ENCODE data around the gene PRKAR1B. TPM values are rescaled to one million over a fixed set of nuclear protein-coding genes. Genes with fewer than 3 reads are reported as not detected.

PRKAR1B gene
- polyA plus RNA-seq, 1 of the 3 experiments (the other 2 are of a cell fraction): 63.7 TPM

GRCh38 chr7:619368-619840 lies 107.7 kb downstream of the PRKAR1B start:
- no peaks in the 10 kb centered on the region for H3F3A ChIP-seq (replicated peaks; ENCODE audit: insufficient read depth)
- H3K9me3 ChIP-seq: peaks cover 3% of the 10 kb centered on the region; the same call in 1 of the 2 replicates
- DNase-seq: no peak
- no peak for TF ChIP-seq RCOR1 (IDR thresholded peaks at IDR 0.05; ENCODE audit: low read length)
- no peak for TF ChIP-seq NRF1 (IDR thresholded peaks at IDR 0.05; ENCODE audit: low read depth, low read length)
- TF ChIP-seq USF1 (IDR thresholded peaks at IDR 0.05; ENCODE audit: borderline replicate concordance, low read depth): no peak
- TF ChIP-seq RXRA (IDR thresholded peaks at IDR 0.05; ENCODE audit: borderline replicate concordance, low read depth): no peak
- no peak for TF ChIP-seq TEAD4 (IDR thresholded peaks at IDR 0.05; ENCODE audit: borderline replicate concordance, insufficient read depth)
- TF ChIP-seq ZBTB33 (IDR thresholded peaks at IDR 0.05; ENCODE audit: borderline replicate concordance, low read depth): no peak
- no peak for TF ChIP-seq GABPA (IDR thresholded peaks at IDR 0.05; ENCODE audit: low read depth)
- no peak for TF ChIP-seq POLR2AphosphoS5 (IDR thresholded peaks at IDR 0.05; ENCODE audit: low read depth, low read length)
- no peak for TF ChIP-seq PBX3 (IDR thresholded peaks at IDR 0.05)
- no peaks in the 10 kb centered on the region for H3K27me3 ChIP-seq (ENCODE audit: insufficient read depth)
- no peak overlapping the region for H3K27ac ChIP-seq (ENCODE audit: low read depth in 2 of 2, low read length in 1 of 2)
- 95% methylated on average over 5 of the region's 5 CpGs for WGBS (ENCODE audit: low lambda C conversion rate)
- no peak overlapping the region for H2AFZ ChIP-seq (ENCODE audit: low read depth)
- H3K4me2 ChIP-seq: no peak overlapping the region
- CTCF ChIA-PET: no interaction called here
- no peaks in the 10 kb centered on the region for H4K20me1 ChIP-seq (ENCODE audit: insufficient read depth)
- H3K9ac ChIP-seq: no peak overlapping the region
- POLR2A ChIA-PET: no interaction called here
- no peaks in the 10 kb centered on the region for H3K79me2 ChIP-seq (ENCODE audit: insufficient read depth)
- no peak overlapping the region for H3K4me3 ChIP-seq (ENCODE audit: low read depth in 2 of 2, low read length in 1 of 2)
- peaks cover 0 to 3% of the 10 kb centered on the region in 2 experiments for H3K36me3 ChIP-seq (replicated peaks in 1 of 2; ENCODE audit: control insufficient read depth in 1 of 2, insufficient read depth in 2 of 2, low read length in 1 of 2)
- H3K4me1 ChIP-seq (ENCODE audit: control insufficient read depth in 1 of 2, insufficient read depth in 2 of 2, low read depth in 1 of 2, low read length in 1 of 2): no peaks in the 10 kb centered on the region
- H3K9me2 ChIP-seq: no peaks in the 10 kb centered on the region

- H3K4me2 ChIP-seq: no peak overlapping the region
- H3K9ac ChIP-seq: no peak overlapping the region
- peaks cover 0 to 3% of the 10 kb centered on the region in 2 experiments for H3K36me3 ChIP-seq (replicated peaks in 1 of 2; ENCODE audit: control insufficient read depth in 1 of 2, insufficient read depth in 2 of 2, low read length in 1 of 2)
- WGBS (ENCODE audit: low lambda C conversion rate): 93% methylated on average over 14 of the region's 14 CpGs
- H3K79me2 ChIP-seq (ENCODE audit: insufficient read depth): no peaks in the 10 kb centered on the region
- H2AFZ ChIP-seq (ENCODE audit: low read depth): no peak overlapping the region
- no peak overlapping the region for H3K4me3 ChIP-seq (ENCODE audit: low read depth in 2 of 2, low read length in 1 of 2)
- ChIA-PET POLR2A (no interaction called here), CTCF (interaction anchor here (1.0 kb wide), 1 partner anchor 13 kb away, joined by 4 read pairs; no protein-coding TSS in a partner anchor)
- no peaks in the 10 kb centered on the region for H3F3A ChIP-seq (replicated peaks; ENCODE audit: insufficient read depth)
- H3K9me3 ChIP-seq: peaks cover 3% of the 10 kb centered on the region; the same call in 1 of the 2 replicates
- H3K27ac ChIP-seq (ENCODE audit: low read depth in 2 of 2, low read length in 1 of 2): no peak overlapping the region
- DNase-seq: no peak
- H3K9me2 ChIP-seq: no peaks in the 10 kb centered on the region
- no peaks in the 10 kb centered on the region for H4K20me1 ChIP-seq (ENCODE audit: insufficient read depth)
- no peaks in the 10 kb centered on the region for H3K27me3 ChIP-seq (ENCODE audit: insufficient read depth)
- no peaks in the 10 kb centered on the region for H3K4me1 ChIP-seq (ENCODE audit: control insufficient read depth in 1 of 2, insufficient read depth in 2 of 2, low read depth in 1 of 2, low read length in 1 of 2)
- no peak for TF ChIP-seq MEF2A (IDR thresholded peaks at IDR 0.05; ENCODE audit: borderline replicate concordance, low read depth)
- no peak for TF ChIP-seq RFX5 (IDR thresholded peaks at IDR 0.05; ENCODE audit: low read length)
- TF ChIP-seq REST (IDR thresholded peaks at IDR 0.05; ENCODE audit: low read depth, low read length): no peak
- no peak for TF ChIP-seq TAF1 (IDR thresholded peaks at IDR 0.05; ENCODE audit: borderline replicate concordance, low read depth, low read length)
- no peak for TF ChIP-seq IRF3 (IDR thresholded peaks at IDR 0.05; ENCODE audit: low read depth, low read length)
- TF ChIP-seq TCF12 (IDR thresholded peaks at IDR 0.05): no peak
- TF ChIP-seq RCOR1 (IDR thresholded peaks at IDR 0.05; ENCODE audit: low read length): no peak
- TF ChIP-seq FOXJ3 (CRISPR knock-in tag; IDR thresholded peaks at IDR 0.05): no peak
- no peak for TF ChIP-seq MAX (IDR thresholded peaks at IDR 0.05; ENCODE audit: low read depth)
Measured at GRCh38 chr7:618539-619367, 108.3 kb downstream of the PRKAR1B start.
